ENCODE results near the gene LRMDA.

LRMDA gene

GRCh38 chr10:75398692-75399460 is 32.5 kb upstream of the LRMDA start:
- Mint-ChIP-seq H3K4me3 (no peak overlapping the region), H3K4me1 (ENCODE audit: low read depth) (peaks cover 17% of the 10 kb centered on the region), H3K9me3 (no peaks in the 10 kb centered on the region), H3K36me3 (ENCODE audit: low read depth) (no peaks in the 10 kb centered on the region), H3K27me3 (ENCODE audit: low read depth) (peaks cover 67% of the 10 kb centered on the region), H3K27ac (no peak overlapping the region)

GRCh38 chr10:75399461-75400162 is 31.8 kb upstream of the LRMDA start:
- Mint-ChIP-seq H3K4me1 (ENCODE audit: low read depth) (peaks cover 17% of the 10 kb centered on the region), H3K27ac (no peak overlapping the region), H3K27me3 (ENCODE audit: low read depth) (peaks cover 64% of the 10 kb centered on the region), H3K36me3 (ENCODE audit: low read depth) (peaks cover 3% of the 10 kb centered on the region), H3K9me3 (no peaks in the 10 kb centered on the region), H3K4me3 (peak overlapping the region; percentile 62)

GRCh38 chr10:75400163-75400770 is 31.2 kb upstream of the LRMDA start:
- Mint-ChIP-seq H3K9me3 (no peaks in the 10 kb centered on the region), H3K4me3 (peak overlapping the region; percentile 62), H3K36me3 (ENCODE audit: low read depth) (peaks cover 3% of the 10 kb centered on the region), H3K27ac (no peak overlapping the region), H3K27me3 (ENCODE audit: low read depth) (peaks cover 62% of the 10 kb centered on the region), H3K4me1 (ENCODE audit: low read depth) (peaks cover 17% of the 10 kb centered on the region)

- peaks cover 19% of the 10 kb centered on the region for H3K4me1 Mint-ChIP-seq (ENCODE audit: low read depth)
- H3K27ac Mint-ChIP-seq, result no peak overlapping the region
- peaks cover 63% of the 10 kb centered on the region for H3K27me3 Mint-ChIP-seq (ENCODE audit: low read depth)
- H3K4me3 Mint-ChIP-seq, result peak overlapping the region; percentile 62
- H3K9me3 Mint-ChIP-seq, result no peaks in the 10 kb centered on the region
- peaks cover 5% of the 10 kb centered on the region for H3K36me3 Mint-ChIP-seq (ENCODE audit: low read depth)
Observed at GRCh38 chr10:75400771-75401568, 30.5 kb upstream of the LRMDA start.

- Mint-ChIP-seq H3K4me3 (peak within 1 kb of the TSS; percentile 71), H3K4me1 (ENCODE audit: low read depth) (peaks cover 19% of the 10 kb centered on the region), H3K36me3 (ENCODE audit: low read depth) (peaks cover 5% of the 10 kb centered on the region), H3K27ac (peak within 1 kb of the TSS; percentile 85), H3K27me3 (ENCODE audit: low read depth) (peaks cover 72% of the 10 kb centered on the region), H3K9me3 (no peaks in the 10 kb centered on the region)
Observed at GRCh38 chr10:75401569-75402485, 29.6 kb upstream of the LRMDA start, which contains the start of gene ZNF503. Gene ZNF503 (minus strand): TSS chr10:75401764. CDS start chr10:75401419, 345 bp downstream.

- H3K9me3 Mint-ChIP-seq, result no peaks in the 10 kb centered on the region
- H3K4me1 Mint-ChIP-seq (ENCODE audit: low read depth), result peaks cover 24% of the 10 kb centered on the region
- peaks cover 75% of the 10 kb centered on the region for H3K27me3 Mint-ChIP-seq (ENCODE audit: low read depth)
- H3K27ac Mint-ChIP-seq, result peak overlapping the region; percentile 85
- peak overlapping the region; percentile 71 for H3K4me3 Mint-ChIP-seq
- H3K36me3 Mint-ChIP-seq (ENCODE audit: low read depth), result peaks cover 5% of the 10 kb centered on the region
Observed at GRCh38 chr10:75402486-75403143, 28.8 kb upstream of the LRMDA start.

- peaks cover 25% of the 10 kb centered on the region for H3K4me1 Mint-ChIP-seq (ENCODE audit: low read depth)
- peaks cover 72% of the 10 kb centered on the region for H3K27me3 Mint-ChIP-seq (ENCODE audit: low read depth)
- peaks cover 5% of the 10 kb centered on the region for H3K36me3 Mint-ChIP-seq (ENCODE audit: low read depth)
- no peak overlapping the region for H3K4me3 Mint-ChIP-seq
- peak overlapping the region; percentile 31 for H3K27ac Mint-ChIP-seq
- H3K9me3 Mint-ChIP-seq, result no peaks in the 10 kb centered on the region
Observed at GRCh38 chr10:75403144-75403938, 28.1 kb upstream of the LRMDA start.

- Mint-ChIP-seq H3K27me3 (ENCODE audit: low read depth) (peaks cover 77% of the 10 kb centered on the region), H3K36me3 (ENCODE audit: low read depth) (peaks cover 5% of the 10 kb centered on the region), H3K4me1 (ENCODE audit: low read depth) (peaks cover 25% of the 10 kb centered on the region), H3K4me3 (peak overlapping the region; percentile 1), H3K9me3 (no peaks in the 10 kb centered on the region), H3K27ac (no peak overlapping the region)
Observed at GRCh38 chr10:75403939-75404814, 27.2 kb upstream of the LRMDA start.

- peaks cover 5% of the 10 kb centered on the region for H3K36me3 Mint-ChIP-seq (ENCODE audit: low read depth)
- peaks cover 28% of the 10 kb centered on the region for H3K4me1 Mint-ChIP-seq (ENCODE audit: low read depth)
- H3K27ac Mint-ChIP-seq, result no peak overlapping the region
- H3K4me3 Mint-ChIP-seq, result no peak overlapping the region
- H3K27me3 Mint-ChIP-seq (ENCODE audit: low read depth), result peaks cover 82% of the 10 kb centered on the region
- H3K9me3 Mint-ChIP-seq, result no peaks in the 10 kb centered on the region
Observed at GRCh38 chr10:75404815-75405597, 26.4 kb upstream of the LRMDA start.

- Mint-ChIP-seq H3K27me3 (ENCODE audit: low read depth) (peaks cover 82% of the 10 kb centered on the region), H3K4me1 (ENCODE audit: low read depth) (peaks cover 24% of the 10 kb centered on the region), H3K9me3 (no peaks in the 10 kb centered on the region), H3K36me3 (ENCODE audit: low read depth) (peaks cover 5% of the 10 kb centered on the region), H3K4me3 (peak overlapping the region; percentile 45), H3K27ac (peak overlapping the region; percentile 64)
Observed at GRCh38 chr10:75405598-75406461, 25.6 kb upstream of the LRMDA start.

All from T-helper 1 cell treated with Interleukin-12 subunit alpha and Interleukin-12 subunit beta and Interleukin-4 antibody, amounts not matched to agents 30 μg/mL and 1 μg/mL, for 36 hours (primary cell).